Measurements from ENCODE around the gene ADGRG6.

GRCh38 chr6:142398353-142398752 is 96.5 kb downstream of the ADGRG6 start:
- TF ChIP-seq EP300 (IDR thresholded peaks at IDR 0.05; ENCODE audit: low read depth), result no peak
- TF ChIP-seq CTCF (IDR thresholded peaks at IDR 0.05), result no peak
- TF ChIP-seq POLR2AphosphoS5 (IDR thresholded peaks at IDR 0.05), result no peak
